Heart left ventricle (tissue), 16 donors: ENCODE results near the gene TSR1. TPM values are rescaled to one million over a fixed set of nuclear protein-coding genes. Genes with fewer than 3 reads are reported as not detected.

Source experiments
- ATAC-seq, 4 donors: fragments of 200-7000 bp; cut with Tn5 transposase; one replicate each; pipeline ENCODE4 v1.9.1; 2020 to 2022; ENCODE audit warnings: moderate library complexity in 4 of 4, mild to moderate bottlenecking in 3 of 4, moderate number of reproducible peaks in 1 of 4
- DNase-seq, 5 donors: peaks; one replicate each; pipeline ENCODE4 v3.0.0-alpha.2; 2020
- H3K27ac ChIP-seq, 12 donors: fragments of 200-600 bp; sonication (generic) in 4 of 12; one replicate each; pipeline versions ENCODE4 v1.5.0 to v1.8.0; 2016 to 2022; ENCODE audit warnings: mild to moderate bottlenecking in 2 of 12
- H3K27me3 ChIP-seq, 9 donors: fragments of 200-600 bp; sonication (generic) in 2 of 9; one replicate each; pipeline versions ENCODE4 v1.5.1 to v1.8.0; 2016 to 2022; ENCODE audit warnings: mild to moderate bottlenecking in 3 of 9
- H3K36me3 ChIP-seq, 9 donors: fragments of 200-600 bp; sonication (generic) in 2 of 9; one replicate each; pipeline versions ENCODE4 v1.5.0 to v1.8.0; 2018 to 2022; ENCODE audit warnings: mild to moderate bottlenecking in 2 of 9
- H3K4me1 ChIP-seq, 12 donors: fragments of 200-600 bp; sonication (generic) in 4 of 12; one replicate each; pipeline versions ENCODE4 v1.5.0 to v1.8.0; 2016 to 2022; ENCODE audit warnings: mild to moderate bottlenecking in 3 of 12
- H3K4me3 ChIP-seq, 12 donors: fragments of 200-600 bp; sonication (generic) in 4 of 12; one replicate each; pipeline versions ENCODE4 v1.5.0 to v1.8.0; 2017 to 2022; ENCODE audit warnings: mild to moderate bottlenecking in 9 of 12, moderate library complexity in 4 of 12
- H3K9me3 ChIP-seq, 12 donors: fragments of 200-600 bp; sonication (generic) in 4 of 12; one replicate each; pipeline versions ENCODE4 v1.5.0 to v1.8.0; 2016 to 2022; ENCODE audit warnings: mild to moderate bottlenecking in 1 of 12
- CTCF ChIP-seq, 12 donors: fragments of 200-600 bp; sonication (generic) in 4 of 12; IDR thresholded peaks; one replicate each; pipeline versions ENCODE4 v1.5.0 to v1.8.0; 2018 to 2022; ENCODE audit warnings: antibody characterized with exemption in 12 of 12, mild to moderate bottlenecking in 5 of 12
- POLR2A ChIP-seq, 2 donors: fragments of 450-650 bp; IDR thresholded peaks; one replicate each; pipeline ENCODE4 v1.6.1; 2017; ENCODE audit warnings: antibody characterized with exemption in 2 of 2, mild to moderate bottlenecking in 2 of 2, moderate library complexity in 2 of 2
- WGBS, 4 donors: extraction: QIAGEN DNeasy Blood & Tissue Kit in 2 of 4; methylation state at CpG; one replicate each; pipeline versions ENCODE4 v1.1.5 to v1.1.7; 2013 to 2018; 5-methylcytosine and 5-hydroxymethylcytosine counted together
- intact Hi-C, 10 donors: fragments of 100-400 bp; cut with DNase I; formaldehyde crosslinking; loops; one replicate each; pipeline versions ENCODE4 v1.11.1 to v1.14.2; 2022
- polyA plus RNA-seq, 2 donors: library from polyadenylated mRNA; stranded (reverse); fragments of 200-250 nt; gene quantifications; one replicate each; pipeline ENCODE4 v1.2.3, GENCODE V29; 2013
- total RNA-seq, 9 donors: library from RNA; depleted of rRNA in 2 of 9; stranded (reverse); fragments of >200 nt in 2 of 9; fragmentation: NEBNext Ultra II Directional in 3 of 9; extraction: Animal tissue kit (Norgen Biotek cat#: 25700) in 3 of 9; gene quantifications; one replicate each; pipeline versions ENCODE4 v1.1.0 to v1.2.4, GENCODE V29; 2016 to 2023
- donor health status: ischemic (EF 13 %, LVEDD 7.1; RV severe dilation, severe dysfunction).
- donor health status: healthy with polysubstance abuse.
- donor health status: DM: no; HTN: yes; CAD: no.
- donor health status: DM: no; HTN: no; CAD: no.
- donor health status: ischemic (EF 25% LVEDD 6.9; RV normal size, moderate dysfunction).
- donor health status: ischemic (EF 25% LVEDD 5.7; RV mildly dilated, moderate dysfunction).
- donor health status: healthy.
- donor health status: DM: yes; HTN: yes; CAD: no.
- donor health status: ischemic (EF 35%, LVEDD 5.7; RV mildly dilated, moderate dysfunction).
- donor health status: nonischemic (EF 11% LVEDD 7.7; RV severe dilation, severe dysfunction).
- donor health status: DM: yes; HTN: yes; CAD: no.
- donor health status: PGD.
- donor health status: ischemic (EF 29% LVEDD 5.4; RV normal size, mild dysfunction).
- donor health status: nonischemic (EF 23%, LVEDD 6.1; RV moderate dilation, normal function).

Gene TSR1
- total and polyA plus RNA-seq, 11 donors, result 12.0 to 35.8 (median 22.3) TPM

- intact Hi-C loops, result loop anchor here in 1 of 10 donors (10.0 kb wide), 1 partner anchor 305 kb away; no protein-coding TSS in a partner anchor
- Histone ChIP-seq H3K27ac (no peak overlapping the region), H3K4me1 (peaks cover 0 to 15% (median 7%) of the 10 kb centered on the region in 12 donors), H3K4me3 (no peak overlapping the region), H3K27me3 (no peaks in the 10 kb centered on the region), H3K36me3 (peaks cover 0 to 64% (median 56%) of the 10 kb centered on the region in 9 donors), H3K9me3 (no peaks in the 10 kb centered on the region)
- DNase-seq (no peak), ATAC-seq (peak in 1 of 4 donors; percentile 7)
- 83 to 91% (median 89%) methylated on average over 10 to 25 of the region's 25 CpGs for WGBS, 4 donors
- no peak for TF ChIP-seq POLR2A (IDR thresholded peaks at IDR 0.05)
These were observed 43.4 kb upstream of the TSR1 start for GRCh38 chr17:2379489-2380225.

GRCh38 chr17:2378905-2379304 is 42.6 kb upstream of the TSR1 start:
- peaks cover 0 to 15% (median 7%) of the 10 kb centered on the region in 12 donors for H3K4me1 ChIP-seq
- H3K36me3 ChIP-seq, result peaks cover 0 to 71% (median 58%) of the 10 kb centered on the region in 9 donors
- 87 to 92% (median 92%) methylated on average over 11 of the region's 11 CpGs for WGBS, 4 donors
- DNase-seq (no peak), ATAC-seq (no peak)
- H3K9me3 ChIP-seq, result no peaks in the 10 kb centered on the region
- H3K27me3 ChIP-seq, result no peaks in the 10 kb centered on the region
- intact Hi-C loops, result no loop called here
- H3K27ac ChIP-seq, result no peak overlapping the region
- TF ChIP-seq POLR2A (IDR thresholded peaks at IDR 0.05), result no peak
- TF ChIP-seq CTCF (IDR thresholded peaks at IDR 0.05), result no peak
- no peak overlapping the region for H3K4me3 ChIP-seq

- ATAC-seq (no peak), DNase-seq (no peak)
- Histone ChIP-seq H3K27ac (no peak overlapping the region), H3K4me1 (peaks cover 0 to 7% (median 2%) of the 10 kb centered on the region in 12 donors), H3K4me3 (no peak overlapping the region), H3K36me3 (peaks cover 0 to 83% (median 66%) of the 10 kb centered on the region in 9 donors), H3K9me3 (no peaks in the 10 kb centered on the region), H3K27me3 (no peaks in the 10 kb centered on the region)
- TF ChIP-seq CTCF (IDR thresholded peaks at IDR 0.05) (no peak), POLR2A (IDR thresholded peaks at IDR 0.05) (no peak)
- 81 to 93% (median 93%) methylated on average over 10 of the region's 10 CpGs for WGBS, 4 donors
- intact Hi-C loops, result no loop called here
These were observed 41.4 kb upstream of the TSR1 start for GRCh38 chr17:2377659-2378058.

DNA sequence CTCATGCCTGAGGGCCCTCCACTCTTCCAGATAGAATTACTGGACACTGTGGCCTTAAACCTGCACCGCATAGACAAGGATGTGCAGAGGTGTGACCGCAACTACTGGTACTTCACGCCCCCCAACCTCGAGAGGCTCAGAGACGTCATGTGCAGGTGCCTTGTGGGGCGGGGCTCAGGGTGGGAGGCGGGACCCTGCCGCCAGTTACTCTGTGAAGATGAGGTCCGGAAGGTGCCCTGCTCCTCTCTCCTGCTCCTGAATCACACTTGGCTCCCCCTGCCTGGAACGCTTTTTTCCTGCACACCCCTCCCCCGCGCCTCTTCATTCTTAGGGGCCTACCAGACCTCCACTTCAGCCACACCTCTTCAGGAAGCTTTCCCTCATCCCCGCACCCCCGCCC is 39.9 kb upstream of the TSR1 start:
- intact Hi-C loops, result no loop called here
- Histone ChIP-seq H3K9me3 (no peaks in the 10 kb centered on the region), H3K4me3 (no peak overlapping the region), H3K27ac (no peak overlapping the region), H3K36me3 (peaks cover 0 to 88% (median 65%) of the 10 kb centered on the region in 9 donors), H3K27me3 (no peaks in the 10 kb centered on the region), H3K4me1 (no peaks in the 10 kb centered on the region)
- DNase-seq (no peak), ATAC-seq (no peak)
- whole genome bisulfite sequencing, 4 donors, result 88 to 97% (median 92%) methylated on average over 12 to 14 of the region's 14 CpGs
- TF ChIP-seq POLR2A (IDR thresholded peaks at IDR 0.05), result no peak
- TF ChIP-seq CTCF (IDR thresholded peaks at IDR 0.05), result no peak
